GM12875 (cell line): Measurements from ENCODE around the gene EFNA4.

ENCODE experiments used
- H3K4me3 ChIP-seq: one replicate; pipeline ENCODE4 v1.5.1; 2011; ENCODE audit warnings: low read depth, low read length, control low read depth
- CTCF ChIP-seq: IDR thresholded peaks from 2 replicates; pipeline ENCODE4 v1.5.1; 2011; ENCODE audit warnings: low read depth, mild to moderate bottlenecking, control low read depth, inconsistent platforms, low read length, moderate library complexity, borderline replicate concordance; ENCODE audit not compliant: insufficient read depth

The EFNA4 gene

DNA sequence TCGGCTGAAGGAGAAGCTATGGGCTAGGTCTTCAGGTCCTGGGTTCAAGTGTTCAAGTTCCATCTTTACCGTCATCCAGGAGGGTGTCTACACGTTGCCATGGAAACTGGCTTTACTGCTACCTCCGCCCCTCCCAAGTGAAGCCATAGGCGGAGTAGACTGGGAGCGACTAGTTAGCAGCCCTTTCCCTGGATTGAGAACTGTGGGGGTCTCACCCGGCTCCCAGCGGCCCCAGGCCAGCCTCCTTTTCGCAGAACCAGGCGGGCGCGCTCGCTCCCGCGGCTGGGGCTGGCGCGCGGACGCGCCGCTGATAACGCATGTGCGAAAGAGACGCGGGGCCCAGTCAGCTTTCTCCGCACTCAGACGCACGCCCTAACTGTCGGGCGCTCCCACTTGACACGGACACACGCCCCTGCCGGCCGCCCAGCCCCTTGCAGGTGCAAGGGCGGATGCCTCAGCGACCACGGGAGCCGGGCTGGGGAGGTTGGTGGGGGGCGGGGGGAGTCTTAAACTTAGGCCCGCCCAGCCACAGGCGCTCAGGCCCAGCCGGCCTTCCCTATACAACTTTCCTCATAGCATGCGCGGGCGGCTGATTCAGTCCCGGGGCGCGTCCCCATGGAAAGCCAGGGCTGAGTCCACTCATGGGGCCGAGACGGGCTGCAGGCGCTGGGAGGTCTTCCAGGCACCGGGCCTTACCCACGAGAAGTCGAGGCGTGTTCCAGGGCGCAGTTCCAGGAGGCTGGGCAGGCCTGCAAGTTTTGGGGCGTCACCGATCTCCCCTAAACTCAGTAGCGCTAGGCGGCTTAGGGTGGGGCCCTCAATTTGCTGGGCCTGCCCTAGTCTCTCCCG is 7.4 kb downstream of the EFNA4 start:
- TF ChIP-seq CTCF: peak; percentile 61
- H3K4me3 ChIP-seq: peak overlapping the region; percentile 40

DNA sequence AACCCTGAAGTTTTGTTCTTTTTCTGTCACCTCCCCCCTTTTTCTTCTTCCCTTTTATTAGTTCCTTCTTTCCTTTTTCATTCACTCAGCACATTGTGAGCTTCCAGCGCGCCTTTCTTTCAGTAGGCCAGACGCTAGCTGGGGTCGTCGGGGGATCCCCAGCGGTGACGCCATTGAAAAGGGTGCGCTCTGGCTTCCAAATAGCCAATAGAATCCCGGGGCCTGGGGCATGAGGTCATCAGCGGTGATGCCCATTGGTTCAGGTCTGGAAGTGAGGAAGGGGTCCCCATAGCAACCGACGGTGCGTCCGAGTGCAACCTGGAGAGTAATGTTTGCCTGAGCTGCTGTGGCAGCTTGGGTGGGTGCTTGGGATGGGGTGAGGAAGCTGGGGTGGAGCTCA is 8.2 kb downstream of the EFNA4 start:
- TF ChIP-seq CTCF: no peak
- no peak overlapping the region for H3K4me3 ChIP-seq

- H3K4me3 ChIP-seq: no peak overlapping the region
- TF ChIP-seq CTCF: no peak
Measured at GRCh38 chr1:155072531-155073289, 9.2 kb downstream of the EFNA4 start.

DNA sequence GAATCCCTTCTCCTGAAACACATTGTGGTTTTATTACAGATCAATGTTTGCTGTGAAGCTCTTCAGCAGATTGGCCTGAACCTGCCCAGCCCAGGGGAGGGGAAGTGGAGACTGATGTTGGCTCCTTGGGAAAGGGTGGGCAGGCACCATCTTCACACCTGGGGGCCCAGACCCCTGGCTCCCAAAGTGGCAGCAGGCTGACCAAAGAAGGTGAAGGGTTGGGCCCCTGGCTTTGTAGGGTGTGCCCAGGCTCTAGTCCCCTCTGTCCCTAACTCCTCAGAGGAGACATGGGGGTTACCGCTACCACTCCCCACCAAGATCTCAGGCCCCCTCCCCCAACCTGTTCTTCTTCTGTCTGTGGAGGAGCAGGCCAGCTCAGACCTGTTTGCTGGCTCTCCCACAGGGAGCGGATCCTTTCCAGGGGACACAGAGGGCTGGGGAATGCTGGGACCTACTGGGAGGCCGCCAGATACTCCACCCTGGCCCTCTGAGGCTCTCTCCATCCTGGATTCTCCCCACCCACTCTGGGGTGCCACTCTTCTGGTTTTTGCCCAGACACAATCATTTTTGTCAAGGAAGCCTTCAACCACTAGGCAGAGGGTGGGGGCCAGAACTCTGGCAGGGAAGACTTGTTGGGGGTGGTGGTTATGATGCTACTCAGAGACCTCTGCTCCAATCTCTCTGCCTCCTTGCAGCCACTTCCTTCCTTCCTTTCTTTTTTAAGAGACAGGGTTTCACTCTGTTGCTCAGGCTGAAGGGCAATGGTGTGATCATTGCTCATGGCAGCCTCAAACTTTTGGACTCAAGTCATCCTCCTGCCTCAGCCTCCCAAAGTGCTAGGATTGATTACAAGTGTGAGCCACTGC is 10.1 kb downstream of the EFNA4 start:
- TF ChIP-seq CTCF: no peak

GRCh38 chr1:155075535-155075934 is 12.0 kb downstream of the EFNA4 start:
- TF ChIP-seq CTCF: no peak

More for the DNA sequence above, 10.1 kb downstream of the EFNA4 start:
- H3K4me3 ChIP-seq: no peak overlapping the region

GRCh38 chr1:155076371-155076770 is 12.8 kb downstream of the EFNA4 start:
- TF ChIP-seq CTCF: no peak
- H3K4me3 ChIP-seq: no peak overlapping the region

More at GRCh38 chr1:155075535-155075934, 12.0 kb downstream of the EFNA4 start:
- no peak overlapping the region for H3K4me3 ChIP-seq
